ENCODE measurements around the gene SHROOM4. TPM values are rescaled to one million over a fixed set of nuclear protein-coding genes. Genes with fewer than 3 reads are reported as not detected.

The SHROOM4 gene
- total RNA-seq, 2 experiments from 2014 or later: not detected

DNA sequence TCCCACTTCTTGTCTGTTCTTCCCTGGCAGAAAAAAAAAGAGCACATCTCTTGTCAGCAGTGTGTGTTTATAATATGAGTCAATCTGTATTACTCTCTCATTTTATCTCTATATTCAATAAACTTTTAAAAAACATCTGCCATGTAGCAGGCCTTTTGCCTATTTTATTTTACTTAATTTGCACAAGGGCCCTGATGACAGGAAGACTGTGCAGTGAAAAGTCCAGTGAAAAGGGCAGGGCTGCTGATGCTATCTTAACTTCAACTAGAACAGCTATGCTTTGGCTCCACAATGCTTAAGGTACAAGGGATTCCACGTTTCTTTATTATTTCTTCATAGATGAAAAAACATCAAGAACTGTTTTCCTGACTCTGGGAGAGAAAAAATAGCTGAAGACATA is 246.4 kb downstream of the SHROOM4 start:
- no peak for ATAC-seq (ENCODE audit: poor library complexity)
- Histone ChIP-seq H3K27me3 (ENCODE audit: control insufficient read depth in 1 of 2, insufficient read depth in 2 of 2, low read length in 2 of 2) (no peaks in the 10 kb centered on the region), H3K4me1 (ENCODE audit: insufficient read depth, low read length) (no peaks in the 10 kb centered on the region), H3K27ac (ENCODE audit: low read depth in 1 of 2, low read length in 2 of 2) (no peak overlapping the region), H3K9me3 (ENCODE audit: control insufficient read depth in 1 of 2, insufficient read depth in 1 of 2, low read length in 2 of 2) (no peaks in the 10 kb centered on the region), H3K4me3 (ENCODE audit: low read length) (no peak overlapping the region), H3K36me3 (ENCODE audit: insufficient read depth, low read length) (no peaks in the 10 kb centered on the region)
- Mint-ChIP-seq H3K27me3 (no peaks in the 10 kb centered on the region), H3K36me3 (ENCODE audit: low read depth) (no peaks in the 10 kb centered on the region), H3K27ac (no peak overlapping the region), H3K9me3 (no peaks in the 10 kb centered on the region), H3K4me1 (ENCODE audit: low read depth) (no peaks in the 10 kb centered on the region), H3K4me3 (no peak overlapping the region)
- TF ChIP-seq, protein P1, sequence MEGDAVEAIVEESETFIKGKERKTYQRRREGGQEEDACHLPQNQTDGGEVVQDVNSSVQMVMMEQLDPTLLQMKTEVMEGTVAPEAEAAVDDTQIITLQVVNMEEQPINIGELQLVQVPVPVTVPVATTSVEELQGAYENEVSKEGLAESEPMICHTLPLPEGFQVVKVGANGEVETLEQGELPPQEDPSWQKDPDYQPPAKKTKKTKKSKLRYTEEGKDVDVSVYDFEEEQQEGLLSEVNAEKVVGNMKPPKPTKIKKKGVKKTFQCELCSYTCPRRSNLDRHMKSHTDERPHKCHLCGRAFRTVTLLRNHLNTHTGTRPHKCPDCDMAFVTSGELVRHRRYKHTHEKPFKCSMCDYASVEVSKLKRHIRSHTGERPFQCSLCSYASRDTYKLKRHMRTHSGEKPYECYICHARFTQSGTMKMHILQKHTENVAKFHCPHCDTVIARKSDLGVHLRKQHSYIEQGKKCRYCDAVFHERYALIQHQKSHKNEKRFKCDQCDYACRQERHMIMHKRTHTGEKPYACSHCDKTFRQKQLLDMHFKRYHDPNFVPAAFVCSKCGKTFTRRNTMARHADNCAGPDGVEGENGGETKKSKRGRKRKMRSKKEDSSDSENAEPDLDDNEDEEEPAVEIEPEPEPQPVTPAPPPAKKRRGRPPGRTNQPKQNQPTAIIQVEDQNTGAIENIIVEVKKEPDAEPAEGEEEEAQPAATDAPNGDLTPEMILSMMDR (IDR thresholded peaks at IDR 0.05): no peak
- CTCF ChIA-PET: interaction anchor here (0.9 kb wide), 1 partner anchor 12 kb away, joined by 4 read pairs; no protein-coding TSS in a partner anchor
- POLR2A ChIA-PET: no interaction called here
- DNase-seq: no peak
- intact Hi-C loops (cut with DNase I, micrococcal nuclease): no loop called here

DNA sequence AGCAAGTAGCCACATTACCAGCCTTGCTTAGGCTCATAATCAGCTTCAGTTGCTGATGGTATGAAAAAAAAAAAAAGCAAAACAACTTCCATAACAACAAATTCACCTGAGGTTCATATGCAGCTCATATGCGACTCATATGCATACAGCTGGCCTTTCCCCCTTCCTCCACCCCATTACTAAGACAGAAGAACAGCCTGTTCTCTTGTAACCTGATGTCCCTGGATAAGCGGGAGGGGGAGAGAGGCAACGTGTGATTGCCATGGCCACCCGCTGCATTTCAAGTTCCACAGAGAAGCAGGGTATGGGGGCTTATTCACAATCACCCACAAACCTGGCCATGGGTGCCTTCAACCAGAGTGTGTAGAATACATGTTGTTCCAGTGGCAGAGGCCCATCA is 248.3 kb downstream of the SHROOM4 start:
- no peak overlapping the region for H3K27ac Mint-ChIP-seq
- no peak for DNase-seq
- intact Hi-C loops (cut with DNase I, micrococcal nuclease): no loop called here
- H3K36me3 ChIP-seq (ENCODE audit: insufficient read depth, low read length): no peaks in the 10 kb centered on the region
- H3K4me3 ChIP-seq (ENCODE audit: low read length): no peak overlapping the region
- TF ChIP-seq, protein P1 (IDR thresholded peaks at IDR 0.05): no peak
- H3K9me3 Mint-ChIP-seq: no peaks in the 10 kb centered on the region
- no peaks in the 10 kb centered on the region for H3K4me1 ChIP-seq (ENCODE audit: insufficient read depth, low read length)
- H3K4me1 Mint-ChIP-seq (ENCODE audit: low read depth): no peaks in the 10 kb centered on the region
- H3K4me3 Mint-ChIP-seq: no peak overlapping the region
- ChIA-PET CTCF (no interaction called here), POLR2A (no interaction called here)
- no peak overlapping the region for H3K27ac ChIP-seq (ENCODE audit: low read depth in 1 of 2, low read length in 2 of 2)
- H3K9me3 ChIP-seq (ENCODE audit: control insufficient read depth in 1 of 2, insufficient read depth in 1 of 2, low read length in 2 of 2): no peaks in the 10 kb centered on the region
- no peaks in the 10 kb centered on the region for H3K27me3 ChIP-seq (ENCODE audit: control insufficient read depth in 1 of 2, insufficient read depth in 2 of 2, low read length in 2 of 2)
- H3K36me3 Mint-ChIP-seq (ENCODE audit: low read depth): no peaks in the 10 kb centered on the region
- ATAC-seq (ENCODE audit: poor library complexity): no peak
- H3K27me3 Mint-ChIP-seq: no peaks in the 10 kb centered on the region

Other genes with a start within 250 kb of the SHROOM4 start
- gene BMP15, start 96.5 kb upstream of the SHROOM4 start, total RNA-seq: not detected

Measured in CD4-positive, alpha-beta T cell (primary cell).